HG02642 (cell line): Measurements from ENCODE around the gene MEX3B.
"Not testable (repeated sequence)": the region's sequence is repeated elsewhere in the genome, so short reads cannot be mapped to it uniquely, and the experiment has no call there.

Source experiments
- ATAC-seq: cut with Tn5 transposase; IDR thresholded peaks from one replicate; pipeline ENCODE4 v1.9.1; 2021; ENCODE audit warnings: mild to moderate bottlenecking; ENCODE audit not compliant: unreplicated experiment, poor library complexity

The MEX3B gene

DNA sequence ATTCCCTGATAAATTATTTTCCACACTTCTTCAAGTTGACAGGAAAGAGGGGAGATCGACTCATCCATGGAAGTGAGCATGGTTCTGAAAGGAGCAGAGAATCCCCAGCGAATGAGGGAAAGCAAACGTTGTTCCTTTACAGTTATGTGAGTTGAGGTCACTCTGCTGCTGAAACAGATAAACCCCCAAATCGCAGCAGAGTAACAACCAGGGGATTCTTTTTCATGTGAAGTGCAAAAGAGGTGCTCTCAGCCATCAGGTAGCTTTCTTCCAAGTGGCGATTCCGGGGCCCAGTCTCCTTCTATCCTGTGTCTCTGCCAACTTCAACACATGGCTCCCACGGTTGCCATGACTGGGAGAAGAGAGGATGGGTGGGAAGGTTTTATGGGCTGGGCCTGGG lies 28.2 kb downstream of the MEX3B start:
- no peak for ATAC-seq

DNA sequence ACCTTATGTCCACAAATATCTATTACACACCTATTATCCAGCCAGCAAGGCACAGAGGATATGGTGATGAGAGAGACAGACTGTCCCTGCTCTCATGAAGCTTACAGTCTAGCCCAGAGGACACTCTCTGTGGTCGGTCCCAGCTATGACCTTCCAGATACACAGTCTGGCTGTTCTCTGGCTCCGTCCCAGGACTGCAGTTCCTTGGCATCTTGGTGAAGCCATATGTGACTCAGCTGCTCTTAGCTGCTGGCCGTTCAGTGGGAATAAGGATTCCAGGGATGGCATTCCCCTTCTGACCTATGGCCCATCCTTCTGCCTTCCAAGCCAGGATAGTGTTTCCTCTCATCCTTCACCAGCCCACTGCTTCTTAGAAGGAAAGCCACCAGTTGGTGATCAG lies 30.8 kb downstream of the MEX3B start:
- no peak for ATAC-seq

DNA sequence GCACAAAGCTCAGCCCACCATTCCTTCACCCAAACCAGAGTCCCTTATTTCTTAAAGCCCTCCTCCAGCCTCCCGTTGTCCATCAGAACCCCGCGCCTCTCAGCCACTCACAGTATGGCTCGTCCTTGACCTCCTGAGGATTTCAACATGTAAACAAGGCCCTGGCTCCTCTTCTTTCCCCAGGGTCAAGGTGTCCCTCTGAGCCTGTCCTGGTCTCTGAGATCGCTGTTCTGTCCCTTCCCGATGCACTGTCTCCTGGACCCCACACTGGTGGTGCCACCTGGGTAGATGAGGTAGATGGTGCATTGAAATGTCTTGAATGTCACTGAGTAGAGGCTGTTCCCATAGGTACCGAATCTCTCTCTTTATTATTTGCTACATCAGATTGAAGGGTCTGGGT lies 32.9 kb downstream of the MEX3B start:
- no peak for ATAC-seq

DNA sequence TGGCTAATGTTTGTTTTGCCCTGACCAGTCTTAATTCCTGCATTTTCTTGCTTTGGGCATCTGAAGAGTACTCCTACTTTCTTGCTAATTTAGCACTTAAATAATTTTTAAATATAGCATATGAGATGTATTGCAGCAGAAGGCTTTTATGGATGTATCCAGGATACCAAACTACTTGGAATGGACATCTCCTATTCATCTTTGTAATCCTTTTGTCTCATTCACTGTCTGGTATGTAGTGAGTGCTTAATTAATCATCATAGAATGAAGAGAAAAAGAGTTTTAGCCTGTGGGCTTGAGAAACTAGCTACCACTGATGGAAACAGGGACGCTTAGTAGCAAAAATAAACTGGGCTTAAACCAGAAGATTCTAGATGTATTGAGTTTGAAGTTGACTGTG lies 40.6 kb downstream of the MEX3B start:
- no peak for ATAC-seq

DNA sequence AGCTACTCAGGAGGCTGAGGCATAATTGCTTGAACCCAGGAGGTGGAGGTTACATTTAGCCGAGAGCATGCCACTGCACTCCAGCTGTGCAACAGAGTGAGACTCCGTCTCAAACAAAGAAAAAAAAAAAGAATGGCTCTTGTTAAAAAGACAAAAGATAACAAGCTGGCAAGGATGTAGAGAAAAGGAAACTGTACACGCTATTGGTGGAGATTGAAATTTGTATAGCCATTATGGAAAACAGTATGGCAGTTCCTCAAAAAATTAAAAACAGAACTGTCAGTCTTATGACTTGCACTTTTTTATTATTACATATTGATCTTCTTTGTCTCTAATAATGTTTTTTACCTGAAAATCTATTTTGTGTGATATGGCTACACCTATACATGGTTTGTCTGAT lies 41.9 kb downstream of the MEX3B start:
- ATAC-seq = no peak

DNA sequence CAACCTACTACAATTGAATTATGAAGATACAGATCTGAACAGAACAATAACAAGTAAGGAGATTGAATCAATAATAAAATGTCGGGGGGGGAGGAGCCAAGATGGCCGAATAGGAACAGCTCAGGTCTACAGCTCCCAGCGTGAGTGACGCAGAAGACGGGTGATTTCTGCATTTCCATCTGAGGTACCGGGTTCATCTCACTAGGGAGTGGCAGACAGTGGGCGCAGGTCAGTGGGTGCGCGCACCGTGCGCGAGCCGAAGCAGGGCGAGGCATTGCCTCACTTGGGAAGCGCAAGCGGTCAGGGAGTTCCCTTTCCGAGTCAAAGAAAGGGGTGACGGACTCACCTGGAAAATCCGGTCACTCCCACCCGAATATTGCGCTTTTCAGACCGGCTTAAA lies 50.7 kb downstream of the MEX3B start:
- not testable (repeated sequence) for ATAC-seq

DNA sequence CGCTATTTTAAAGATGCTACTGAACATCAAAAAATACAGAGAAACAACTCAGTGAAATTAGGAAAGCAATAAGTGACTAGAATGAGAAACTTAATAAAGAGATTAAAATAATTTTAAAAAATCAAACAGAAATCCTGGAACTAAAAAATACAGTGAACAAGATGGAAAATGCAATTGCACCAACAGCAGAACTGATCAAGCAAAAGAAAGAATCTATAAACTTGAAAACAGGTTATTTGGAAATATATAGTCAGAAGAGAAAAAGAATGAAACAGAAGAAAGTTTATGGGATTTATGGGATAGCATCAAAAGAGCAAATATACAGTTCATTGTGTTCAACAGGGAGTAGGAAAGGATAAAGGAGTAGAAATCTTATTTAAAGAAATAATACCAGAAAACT lies 53.3 kb downstream of the MEX3B start:
- no peak for ATAC-seq
